ENCODE results near the gene METTL25.

Gene METTL25

GRCh38 chr12:82425241-82425640, 66.9 kb downstream of the METTL25 start:
- Histone ChIP-seq H3K27me3 (replicated peaks; ENCODE audit: insufficient read depth, low read length) (no peaks in the 10 kb centered on the region), H3K79me2 (ENCODE audit: low read length) (no peaks in the 10 kb centered on the region), H3K27ac (ENCODE audit: low read length) (no peak overlapping the region), H3K9me2 (replicated peaks; ENCODE audit: insufficient read depth, low read length) (no peaks in the 10 kb centered on the region), H4K20me1 (ENCODE audit: insufficient read depth, low read length) (no peaks in the 10 kb centered on the region), H3F3A (ENCODE audit: insufficient read depth, low read length) (no peaks in the 10 kb centered on the region), H3K4me2 (ENCODE audit: low read depth, low read length) (no peak overlapping the region), H3K9me3 (replicated peaks; ENCODE audit: insufficient read depth, low read length) (no peaks in the 10 kb centered on the region), H2AFZ (ENCODE audit: low read length) (no peak overlapping the region), H3K9ac (ENCODE audit: low read length) (no peak overlapping the region), H3K36me3 (replicated peaks; ENCODE audit: insufficient read depth, low read length) (no peaks in the 10 kb centered on the region), H3K4me3 (ENCODE audit: low read length) (no peak overlapping the region), H3K4me1 (ENCODE audit: low read length) (no peaks in the 10 kb centered on the region)
- TF ChIP-seq EZH2 (optimal IDR thresholded peaks at IDR 0.05; ENCODE audit: low read depth, low read length) (no peak), EZH2phosphoT487 (IDR thresholded peaks at IDR 0.05; ENCODE audit: low read length) (no peak), CTCF (IDR thresholded peaks at IDR 0.05; ENCODE audit: low read length) (no peak)
- no peak for DNase-seq

- Histone ChIP-seq H3F3A (ENCODE audit: insufficient read depth, low read length) (no peaks in the 10 kb centered on the region), H3K9me2 (replicated peaks; ENCODE audit: insufficient read depth, low read length) (no peaks in the 10 kb centered on the region), H3K4me3 (ENCODE audit: low read length) (no peak overlapping the region), H3K79me2 (ENCODE audit: low read length) (no peaks in the 10 kb centered on the region), H3K9me3 (replicated peaks; ENCODE audit: insufficient read depth, low read length) (no peaks in the 10 kb centered on the region), H2AFZ (ENCODE audit: low read length) (no peak overlapping the region), H3K36me3 (replicated peaks; ENCODE audit: insufficient read depth, low read length) (no peaks in the 10 kb centered on the region), H3K9ac (ENCODE audit: low read length) (no peak overlapping the region), H4K20me1 (ENCODE audit: insufficient read depth, low read length) (no peaks in the 10 kb centered on the region), H3K4me2 (ENCODE audit: low read depth, low read length) (no peak overlapping the region), H3K4me1 (ENCODE audit: low read length) (no peaks in the 10 kb centered on the region), H3K27me3 (replicated peaks; ENCODE audit: insufficient read depth, low read length) (no peaks in the 10 kb centered on the region), H3K27ac (ENCODE audit: low read length) (no peak overlapping the region)
- no peak for TF ChIP-seq EZH2phosphoT487 (IDR thresholded peaks at IDR 0.05; ENCODE audit: low read length)
- TF ChIP-seq EZH2 (optimal IDR thresholded peaks at IDR 0.05; ENCODE audit: low read depth, low read length): no peak
- no peak for TF ChIP-seq CTCF (IDR thresholded peaks at IDR 0.05; ENCODE audit: low read length)
- DNase-seq: no peak
These were observed 67.8 kb downstream of the METTL25 start for GRCh38 chr12:82426081-82426480.

GRCh38 chr12:82426586-82426985, 68.3 kb downstream of the METTL25 start:
- no peak for TF ChIP-seq EZH2phosphoT487 (IDR thresholded peaks at IDR 0.05; ENCODE audit: low read length)
- TF ChIP-seq EZH2 (optimal IDR thresholded peaks at IDR 0.05; ENCODE audit: low read depth, low read length): no peak
- TF ChIP-seq CTCF (IDR thresholded peaks at IDR 0.05; ENCODE audit: low read length): no peak
- Histone ChIP-seq H3K9me3 (replicated peaks; ENCODE audit: insufficient read depth, low read length) (no peaks in the 10 kb centered on the region), H3F3A (ENCODE audit: insufficient read depth, low read length) (no peaks in the 10 kb centered on the region), H4K20me1 (ENCODE audit: insufficient read depth, low read length) (no peaks in the 10 kb centered on the region), H3K27ac (ENCODE audit: low read length) (no peak overlapping the region), H3K36me3 (replicated peaks; ENCODE audit: insufficient read depth, low read length) (no peaks in the 10 kb centered on the region), H3K4me3 (ENCODE audit: low read length) (no peak overlapping the region), H3K27me3 (replicated peaks; ENCODE audit: insufficient read depth, low read length) (no peaks in the 10 kb centered on the region), H3K79me2 (ENCODE audit: low read length) (no peaks in the 10 kb centered on the region), H3K4me1 (ENCODE audit: low read length) (no peaks in the 10 kb centered on the region), H3K4me2 (ENCODE audit: low read depth, low read length) (no peak overlapping the region), H2AFZ (ENCODE audit: low read length) (no peak overlapping the region), H3K9me2 (replicated peaks; ENCODE audit: insufficient read depth, low read length) (no peaks in the 10 kb centered on the region), H3K9ac (ENCODE audit: low read length) (no peak overlapping the region)
- DNase-seq: no peak
